GM18499 (cell line): Measurements from ENCODE around the gene OR7D4.
"Not testable (repeated sequence)": the region's sequence is repeated elsewhere in the genome, so short reads cannot be mapped to it uniquely, and the experiment has no call there.

Experiments
- ATAC-seq: cut with Tn5 transposase; IDR thresholded peaks from one replicate; pipeline ENCODE4 v1.9.1; 2021; ENCODE audit warnings: moderate number of reproducible peaks; ENCODE audit not compliant: insufficient read depth, unreplicated experiment

Gene OR7D4

DNA sequence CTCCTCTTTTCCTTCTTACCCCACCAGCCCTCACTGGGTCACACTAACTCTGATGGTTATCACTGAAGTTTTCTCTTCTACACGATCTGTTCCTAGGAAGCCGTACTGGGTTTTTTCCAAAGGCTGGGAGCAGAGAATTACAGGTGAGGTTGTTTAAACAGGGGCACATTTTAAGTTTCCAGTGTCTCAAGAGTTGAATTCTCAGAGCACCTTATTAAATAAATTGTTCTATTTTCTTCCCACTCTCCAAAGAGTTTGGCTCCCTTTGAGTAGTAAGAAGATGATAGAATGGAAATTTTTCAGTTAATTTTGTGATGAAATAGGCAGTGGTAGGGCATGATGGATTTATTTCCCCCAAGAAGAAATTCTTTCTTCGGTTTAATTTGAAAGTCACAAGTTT is at the start of gene OR7D4:
Gene OR7D4 (minus strand): TSS at position 101 of the 400 bp plus-strand sequence. CDS start 4,752 bp downstream, outside the sequence.
- ATAC-seq, result no peak

DNA sequence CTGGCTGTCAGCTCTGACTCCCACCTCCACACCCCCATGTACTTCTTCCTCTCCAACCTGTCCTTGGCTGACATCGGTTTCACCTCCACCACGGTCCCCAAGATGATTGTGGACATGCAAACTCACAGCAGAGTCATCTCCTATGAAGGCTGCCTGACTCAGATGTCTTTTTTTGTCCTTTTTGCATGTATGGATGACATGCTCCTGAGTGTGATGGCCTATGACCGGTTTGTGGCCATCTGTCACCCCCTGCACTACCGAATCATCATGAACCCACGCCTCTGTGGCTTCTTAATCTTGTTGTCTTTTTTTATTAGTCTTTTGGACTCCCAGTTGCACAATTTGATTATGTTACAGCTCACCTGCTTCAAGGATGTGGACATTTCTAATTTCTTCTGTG is 31.8 kb upstream of the OR7D4 start:
- ATAC-seq, result no peak

DNA sequence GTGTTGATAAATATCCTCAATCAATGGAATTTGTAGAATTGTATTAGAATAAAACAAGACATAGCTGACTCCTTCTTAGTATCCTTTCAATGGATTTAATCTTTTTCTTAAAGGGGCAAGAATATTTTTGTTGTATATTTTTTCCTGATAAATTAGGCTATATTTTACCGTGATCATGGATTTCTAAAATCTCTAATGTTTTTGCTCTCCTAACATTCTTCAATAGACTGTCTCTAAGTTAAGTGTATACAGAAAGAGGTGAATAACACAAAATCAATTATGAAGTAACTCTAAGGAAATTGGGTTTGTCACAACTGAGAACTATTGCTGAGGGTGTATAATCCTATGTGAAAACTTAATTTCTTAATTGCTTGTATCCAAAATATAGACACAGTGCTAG is 31.2 kb upstream of the OR7D4 start, which contains the start of gene OR7E24:
Gene OR7E24 (plus strand): TSS at position 301 of the 400 bp plus-strand sequence. CDS start 114 bp downstream, outside the sequence.
- ATAC-seq, result no peak

DNA sequence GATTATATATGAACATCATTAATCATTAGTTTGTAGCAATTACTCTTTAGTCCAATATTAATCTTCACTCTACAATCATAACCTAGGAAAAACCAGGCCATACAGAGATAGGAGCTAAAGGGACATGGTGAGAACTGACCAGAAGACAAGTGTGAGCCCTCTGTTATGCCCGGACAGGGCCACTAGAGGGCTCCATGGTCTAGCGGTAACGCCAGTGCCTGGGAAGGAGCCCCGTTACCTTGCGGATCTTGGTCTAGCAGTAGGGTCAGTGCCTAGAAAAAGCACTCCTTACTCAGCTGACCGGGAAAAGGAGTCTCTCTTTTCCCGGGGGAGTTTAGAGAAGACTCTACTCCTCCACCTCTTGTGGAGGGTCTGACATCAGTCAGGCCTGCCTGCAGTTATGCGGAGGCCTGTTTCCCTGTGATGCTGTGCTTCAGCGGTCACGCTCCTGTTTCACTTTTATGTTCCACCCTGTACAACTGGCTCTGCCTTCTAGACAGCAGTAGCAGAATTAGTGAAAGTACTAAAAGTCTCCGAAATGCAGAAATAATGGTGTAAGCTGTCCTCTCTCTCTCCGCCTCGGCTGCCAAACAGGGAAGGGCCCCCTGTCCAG is 13.8 kb downstream of the OR7D4 start:
- no peak for ATAC-seq

DNA sequence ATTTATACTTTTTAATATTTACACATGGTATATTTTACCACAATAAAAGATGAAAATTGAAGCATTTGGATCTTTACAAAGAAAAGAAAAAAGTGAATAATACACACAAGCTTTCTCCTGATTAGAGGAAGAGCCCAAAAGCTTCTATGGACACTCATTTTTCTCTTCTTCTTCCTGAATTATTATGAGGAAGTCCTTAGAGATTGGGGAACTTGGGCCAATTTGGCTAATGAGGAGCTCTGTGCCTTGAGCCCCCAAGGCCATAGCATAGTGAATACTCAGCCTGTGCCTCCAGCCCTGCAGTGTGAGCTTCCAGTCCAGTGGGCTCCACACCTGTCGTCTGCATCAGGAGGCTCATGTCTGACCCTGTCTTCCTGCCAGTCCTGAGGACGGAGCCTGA is 21.3 kb downstream of the OR7D4 start:
- ATAC-seq, result not testable (repeated sequence)

DNA sequence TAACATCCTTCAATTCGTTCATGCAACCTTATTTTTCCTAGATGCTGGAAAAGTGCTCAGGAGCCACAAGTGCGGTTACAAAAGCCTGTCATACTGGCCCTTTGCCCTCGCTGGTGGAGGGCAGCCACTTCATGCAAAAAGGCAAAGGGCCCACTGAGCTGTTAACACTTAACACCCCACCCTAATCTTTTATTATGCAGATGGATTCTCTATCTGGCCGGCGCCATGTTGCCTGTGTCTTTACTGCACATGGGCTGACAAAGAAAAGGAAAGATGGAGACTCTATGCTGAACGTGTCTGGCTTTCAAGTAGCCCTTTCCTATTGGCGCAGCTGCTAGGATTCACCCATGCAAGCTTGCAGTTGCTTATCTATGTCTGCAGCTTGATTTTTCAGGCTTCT is 29.9 kb downstream of the OR7D4 start:
- no peak for ATAC-seq

DNA sequence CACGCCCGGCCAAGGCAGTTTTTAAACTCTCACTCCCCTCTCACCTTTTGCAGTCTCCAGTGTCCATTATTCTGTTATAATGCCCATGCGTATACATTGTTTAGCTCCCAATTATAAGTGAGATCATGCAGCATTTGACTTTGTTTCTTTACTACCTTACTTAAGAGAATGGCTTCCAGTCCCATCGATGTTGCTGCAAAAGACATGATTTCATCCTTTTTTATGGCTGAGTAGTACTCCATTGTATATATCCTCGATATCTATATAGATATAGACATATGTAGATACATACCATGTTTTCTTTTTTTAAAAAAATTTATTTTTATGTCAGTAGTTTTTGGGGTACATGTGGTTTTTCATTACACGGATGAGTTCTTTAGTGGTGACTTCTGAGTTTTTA is 32.2 kb downstream of the OR7D4 start:
- no peak for ATAC-seq

DNA sequence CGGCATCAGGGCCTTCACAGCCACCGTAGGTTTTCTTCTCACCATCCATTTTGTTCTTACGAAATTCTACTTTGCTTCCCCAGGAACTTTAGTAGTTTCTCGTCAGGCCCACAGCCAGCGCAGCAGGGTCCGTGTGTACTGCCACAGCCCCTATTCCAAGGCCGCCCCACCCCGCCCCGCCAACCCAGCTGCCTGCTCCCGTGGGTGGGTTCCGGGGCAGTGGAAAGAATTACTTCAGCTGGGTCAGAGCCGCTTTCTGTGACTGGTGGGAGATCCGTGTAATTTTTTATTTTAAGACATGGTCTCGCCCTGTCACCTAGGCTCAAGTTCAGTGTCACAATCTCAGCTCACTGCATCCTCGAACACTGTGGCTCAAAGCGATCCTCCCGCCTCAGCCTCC is 36.4 kb downstream of the OR7D4 start:
- ATAC-seq, result no peak

DNA sequence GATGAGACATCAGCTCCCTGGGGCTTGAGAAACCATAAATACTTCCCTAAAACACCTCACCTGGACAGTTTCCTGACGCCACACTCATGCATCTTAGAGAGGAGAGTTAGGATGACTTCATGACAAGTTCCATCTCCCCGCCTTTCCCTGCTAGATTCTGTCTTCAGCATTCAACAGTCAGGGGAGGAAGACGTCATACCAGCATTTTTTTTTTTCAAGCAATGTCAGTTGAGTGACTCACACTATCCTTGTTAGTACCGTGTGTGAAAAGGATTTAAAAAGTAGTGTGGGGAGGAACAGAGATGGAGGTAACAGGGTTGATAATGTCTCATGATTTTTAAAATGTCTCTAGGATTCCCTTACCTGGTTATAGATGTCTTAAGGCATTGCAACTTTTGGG is 40.5 kb downstream of the OR7D4 start, which contains the start of gene OR7D2:
Gene OR7D2 (plus strand): TSS at position 79 of the 400 bp plus-strand sequence. CDS start 6,803 bp downstream, outside the sequence.
- no peak for ATAC-seq

DNA sequence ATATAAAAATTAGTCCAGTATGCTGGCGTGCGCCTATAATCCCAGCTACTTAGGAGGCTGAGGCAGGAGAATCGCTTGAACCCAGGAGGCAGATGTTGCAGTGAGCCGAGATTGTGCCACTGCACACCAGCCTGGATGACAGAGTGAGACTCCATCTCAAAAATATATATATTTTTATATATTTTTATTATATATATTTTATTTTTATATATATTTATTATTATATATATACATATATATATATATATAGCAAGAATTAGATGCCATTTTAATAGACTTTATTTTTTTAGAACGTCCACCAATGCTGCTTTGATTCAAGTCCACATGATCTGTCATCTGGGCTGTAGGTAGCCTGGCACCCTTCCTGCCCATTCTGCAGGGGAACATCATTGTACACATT is 44.1 kb downstream of the OR7D4 start:
- no peak for ATAC-seq

DNA sequence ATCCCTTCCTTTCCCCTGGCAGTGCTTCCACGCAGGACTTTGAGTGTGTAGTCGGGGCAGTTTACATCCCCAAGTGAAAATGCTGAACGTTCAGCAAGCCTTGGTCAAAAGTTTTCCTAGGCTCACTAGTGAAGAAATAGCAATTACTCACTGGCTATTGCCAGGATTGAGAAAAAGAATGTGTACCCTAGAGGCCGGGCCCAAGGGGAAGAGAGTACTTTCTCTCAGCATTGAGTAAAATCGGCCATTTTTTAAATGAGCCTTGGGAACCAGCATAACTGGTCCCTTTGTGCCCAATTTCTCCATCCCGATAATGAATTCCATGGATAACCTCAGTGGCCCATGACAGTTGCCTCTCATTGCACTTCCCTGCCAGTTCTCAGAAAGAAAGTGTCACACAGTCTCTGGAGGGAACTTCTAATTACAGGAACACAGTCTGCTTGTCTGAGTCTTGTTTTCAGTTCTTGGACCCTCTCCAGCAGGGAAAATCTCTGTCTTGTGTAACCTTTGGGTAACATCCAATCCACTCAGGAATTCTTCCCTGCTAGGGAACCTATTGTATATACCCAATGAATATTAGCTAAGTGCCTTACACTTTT is 47.9 kb downstream of the OR7D4 start:
- ATAC-seq, result no peak

DNA sequence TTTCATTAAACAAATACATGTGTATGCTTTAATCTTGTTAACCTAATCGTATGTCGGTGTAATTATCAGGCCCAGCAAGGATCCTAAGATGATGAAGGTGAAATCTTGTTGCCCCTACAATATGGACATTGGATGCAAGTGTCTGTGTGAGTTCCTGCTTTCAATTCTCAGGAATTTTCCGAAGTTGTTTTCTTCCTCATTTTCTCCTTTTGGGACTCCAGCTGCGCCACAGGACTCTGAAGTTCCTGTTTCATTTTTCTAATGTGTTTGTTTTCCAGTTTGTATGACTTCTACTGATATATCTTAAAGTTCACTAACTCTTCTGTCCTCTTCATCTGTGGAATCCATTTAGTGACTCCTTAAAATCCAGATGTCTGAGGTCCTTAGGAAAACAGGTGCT is 52.5 kb downstream of the OR7D4 start:
- no peak for ATAC-seq

DNA sequence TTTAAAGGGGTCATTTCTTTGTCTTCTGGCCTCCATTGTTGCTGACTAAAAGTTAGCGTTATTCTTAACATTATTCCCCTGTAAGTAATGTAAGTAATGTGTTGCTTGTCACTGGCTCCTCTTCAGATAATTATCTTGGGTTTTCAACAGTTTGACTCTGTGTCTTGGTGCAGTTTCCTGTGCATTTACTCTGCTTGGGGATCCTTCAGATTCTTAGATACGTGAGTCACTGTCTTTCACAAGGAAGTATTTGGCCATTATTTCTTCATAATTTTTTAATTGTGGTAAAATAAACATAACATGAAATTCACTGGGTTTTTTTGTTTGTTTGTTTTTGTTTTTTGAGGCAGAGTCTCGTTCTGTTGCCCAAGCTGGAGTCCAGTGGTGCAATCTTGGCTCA is 54.1 kb downstream of the OR7D4 start:
- ATAC-seq, result no peak

DNA sequence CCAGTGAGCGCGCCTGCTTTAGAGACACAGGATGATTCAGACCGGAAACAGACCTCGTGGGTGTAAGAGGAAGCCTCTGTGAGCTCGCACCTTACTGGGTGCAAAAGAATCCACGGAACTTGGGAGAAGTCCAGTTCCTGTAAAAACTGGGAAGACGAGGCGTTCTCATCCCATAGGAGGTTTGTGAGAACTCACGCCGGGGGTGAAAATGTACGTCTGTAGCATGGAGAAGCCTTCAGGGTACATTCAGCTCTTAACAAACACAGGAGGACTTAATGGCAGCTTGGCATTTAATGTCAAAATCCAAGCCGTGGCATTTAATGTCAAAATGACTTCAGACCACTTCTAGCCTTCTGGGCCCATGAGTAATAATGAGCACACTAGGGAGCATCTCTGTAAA is 58.0 kb downstream of the OR7D4 start:
- no peak for ATAC-seq
